Thyroid gland (tissue), 4 donors: Measurements from ENCODE around the gene SFRP4. TPM values are rescaled to one million over a fixed set of nuclear protein-coding genes. Genes with fewer than 3 reads are reported as not detected.
"Not testable (repeated sequence)": the region's sequence is repeated elsewhere in the genome, so short reads cannot be mapped to it uniquely, and the experiment has no call there.

ENCODE experiments used
- DNase-seq, 2 donors: peaks; one replicate each; pipeline ENCODE4 v3.0.0-alpha.2; 2019
- H3K27ac ChIP-seq, 3 donors: fragments of 200-600 bp; sonication (generic); 1 replicate in 2 of 3; 2 replicates in 1 of 3; pipeline ENCODE4 v1.5.1; 2016 to 2019; ENCODE audit warnings: mild to moderate bottlenecking in 1 of 3, moderate library complexity in 1 of 3
- H3K27me3 ChIP-seq: fragments of 200-600 bp; sonication (generic); one replicate; pipeline ENCODE4 v1.5.1; 2019
- H3K36me3 ChIP-seq, 2 donors: fragments of 200-600 bp; sonication (generic); one replicate each; pipeline ENCODE4 v1.5.1; 2016 to 2019
- H3K4me1 ChIP-seq, 2 donors: fragments of 200-600 bp; sonication (generic); one replicate each; pipeline ENCODE4 v1.5.1; 2017 to 2019
- H3K4me3 ChIP-seq, 3 donors: fragments of 200-600 bp; sonication (generic); replicated peaks in 1 of 3; 1 replicate in 2 of 3; 2 replicates in 1 of 3; pipeline ENCODE4 v1.5.1; 2016; ENCODE audit warnings: mild to moderate bottlenecking in 1 of 3
- H3K9me3 ChIP-seq: fragments of 200-600 bp; sonication (generic); one replicate; pipeline ENCODE4 v1.5.1; 2017
- POLR2A ChIP-seq, 2 donors: fragments of 450-650 bp; IDR thresholded peaks; one replicate each; pipeline ENCODE4 v1.6.1; 2017; ENCODE audit warnings: antibody characterized with exemption in 2 of 2, mild to moderate bottlenecking in 2 of 2, moderate library complexity in 1 of 2
- WGBS, 2 donors: methylation state at CpG; one replicate each; pipeline ENCODE4 v1.1.5; 2017; 5-methylcytosine and 5-hydroxymethylcytosine counted together
- intact Hi-C: fragments of 100-400 bp; cut with DNase I; formaldehyde crosslinking; loops from one replicate; pipeline ENCODE4 v1.15.1; 2023
- total RNA-seq, 4 donors: library from RNA; depleted of rRNA; stranded (reverse); fragments of >200 nt; gene quantifications; one replicate each; pipeline ENCODE4 v1.2.3, GENCODE V29; 2016
- TF ChIP-seq, protein P1 (sequence below), 6 experiments: fragments of 200-600 bp in 3 of 6; fragments of 450-650 bp in 3 of 6; sonication (generic) in 3 of 6; IDR thresholded peaks; one replicate each; pipeline ENCODE4 v1.5.1; 2016 to 2019; ENCODE audit warnings: antibody characterized with exemption in 6 of 6, mild to moderate bottlenecking in 2 of 6, inconsistent platforms in 1 of 6, moderate library complexity in 1 of 6

Gene SFRP4
- total RNA-seq, 4 donors from 2014 or later: 1.8 to 21.8 (median 9.7) TPM

DNA sequence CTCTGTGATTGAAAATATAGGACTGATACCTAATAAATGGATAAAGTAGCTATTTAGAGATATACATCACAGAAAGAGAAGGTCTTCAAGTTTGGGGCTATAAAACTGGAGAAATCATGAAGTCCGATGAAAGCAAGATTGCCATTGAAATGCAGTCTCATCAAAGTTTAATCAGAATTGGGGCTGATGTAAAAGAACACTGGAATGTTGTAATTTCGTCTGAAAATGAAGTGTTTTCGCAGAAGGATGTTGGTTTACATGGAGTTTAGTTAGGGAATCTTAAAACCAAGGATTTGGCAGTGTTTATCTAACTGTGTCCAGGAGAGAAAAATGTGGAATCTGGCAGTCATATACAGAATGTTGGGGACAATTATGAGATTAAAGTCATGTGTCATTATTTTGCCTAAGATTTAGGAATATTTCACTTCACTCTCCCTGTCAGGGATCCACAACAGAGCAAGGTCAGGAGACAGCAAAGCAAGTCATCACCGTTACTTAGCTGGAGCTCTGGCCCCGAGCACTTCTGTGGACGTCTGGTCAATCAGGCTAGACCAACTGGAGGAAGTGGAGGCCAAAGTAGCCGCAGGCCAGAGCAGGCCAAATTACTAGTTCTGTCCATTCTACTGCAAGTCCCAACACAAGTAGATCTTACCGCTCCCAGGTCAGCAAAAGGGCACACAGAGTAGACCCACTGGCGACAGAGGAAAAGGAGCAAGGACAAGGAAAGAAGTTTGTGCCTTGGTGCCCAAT lies 40.8 kb upstream of the SFRP4 start:
- Histone ChIP-seq H3K27me3 (no peaks in the 10 kb centered on the region), H3K9me3 (no peaks in the 10 kb centered on the region), H3K4me3 (no peak overlapping the region), H3K27ac (no peak overlapping the region), H3K36me3 (no peaks in the 10 kb centered on the region), H3K4me1 (no peaks in the 10 kb centered on the region)
- no peak for TF ChIP-seq POLR2A (IDR thresholded peaks at IDR 0.05)
- TF ChIP-seq, protein P1, sequence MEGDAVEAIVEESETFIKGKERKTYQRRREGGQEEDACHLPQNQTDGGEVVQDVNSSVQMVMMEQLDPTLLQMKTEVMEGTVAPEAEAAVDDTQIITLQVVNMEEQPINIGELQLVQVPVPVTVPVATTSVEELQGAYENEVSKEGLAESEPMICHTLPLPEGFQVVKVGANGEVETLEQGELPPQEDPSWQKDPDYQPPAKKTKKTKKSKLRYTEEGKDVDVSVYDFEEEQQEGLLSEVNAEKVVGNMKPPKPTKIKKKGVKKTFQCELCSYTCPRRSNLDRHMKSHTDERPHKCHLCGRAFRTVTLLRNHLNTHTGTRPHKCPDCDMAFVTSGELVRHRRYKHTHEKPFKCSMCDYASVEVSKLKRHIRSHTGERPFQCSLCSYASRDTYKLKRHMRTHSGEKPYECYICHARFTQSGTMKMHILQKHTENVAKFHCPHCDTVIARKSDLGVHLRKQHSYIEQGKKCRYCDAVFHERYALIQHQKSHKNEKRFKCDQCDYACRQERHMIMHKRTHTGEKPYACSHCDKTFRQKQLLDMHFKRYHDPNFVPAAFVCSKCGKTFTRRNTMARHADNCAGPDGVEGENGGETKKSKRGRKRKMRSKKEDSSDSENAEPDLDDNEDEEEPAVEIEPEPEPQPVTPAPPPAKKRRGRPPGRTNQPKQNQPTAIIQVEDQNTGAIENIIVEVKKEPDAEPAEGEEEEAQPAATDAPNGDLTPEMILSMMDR (IDR thresholded peaks at IDR 0.05): no peak
- intact Hi-C loops: no loop called here
- 88 to 93% methylated on average over 9 of the region's 9 CpGs for WGBS, 2 donors
- DNase-seq: no peak

DNA sequence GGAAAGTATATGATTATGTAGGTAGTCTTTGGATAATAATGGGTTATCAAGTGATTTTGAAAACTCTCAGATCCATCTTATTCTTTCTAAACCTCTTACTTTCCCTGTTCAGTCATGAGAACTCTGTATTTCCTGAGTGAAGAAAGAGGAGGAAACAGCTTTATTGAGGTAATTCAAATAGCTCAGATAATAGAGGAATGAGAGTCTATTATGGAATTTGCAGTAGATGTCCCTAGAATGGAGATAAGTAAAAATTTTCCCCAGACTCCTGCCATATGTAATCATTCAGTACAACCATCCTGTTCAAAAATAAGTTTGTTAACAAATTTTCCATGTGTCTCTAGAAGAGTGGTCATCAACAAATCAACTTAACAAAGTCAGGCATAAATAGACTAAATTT lies 40.2 kb upstream of the SFRP4 start:
- Histone ChIP-seq H3K4me1 (no peaks in the 10 kb centered on the region), H3K9me3 (no peaks in the 10 kb centered on the region), H3K27ac (no peak overlapping the region), H3K27me3 (no peaks in the 10 kb centered on the region), H3K4me3 (no peak overlapping the region), H3K36me3 (no peaks in the 10 kb centered on the region)
- no peak for DNase-seq
- TF ChIP-seq, protein P1 (IDR thresholded peaks at IDR 0.05): no peak
- no peak for TF ChIP-seq POLR2A (IDR thresholded peaks at IDR 0.05)
- intact Hi-C loops: no loop called here

DNA sequence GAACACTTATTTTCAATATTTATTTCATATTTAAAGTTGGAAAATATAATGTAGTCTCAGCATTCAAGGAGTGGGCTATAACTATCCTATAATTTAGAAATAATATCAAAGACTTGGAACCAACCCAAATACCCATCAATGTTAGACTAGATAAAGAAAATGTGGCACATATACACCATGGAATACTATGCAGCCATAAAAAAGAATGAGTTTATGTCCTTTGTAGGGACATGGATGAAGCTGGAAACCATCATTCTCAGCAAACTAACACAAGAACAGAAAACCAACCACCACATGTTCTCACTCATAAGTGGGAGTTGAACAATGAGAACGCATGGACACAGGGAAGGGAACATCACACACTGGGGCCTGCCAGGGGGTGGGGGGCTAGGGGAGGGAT lies 37.6 kb upstream of the SFRP4 start:
- WGBS, 2 donors: 95 to 96% methylated on average over 1 of the region's 1 CpG
- H3K4me3 ChIP-seq, H3K36me3 ChIP-seq, DNase-seq, H3K27me3 ChIP-seq, intact Hi-C loops, H3K4me1 ChIP-seq, H3K27ac ChIP-seq, H3K9me3 ChIP-seq: not testable (repeated sequence)

DNA sequence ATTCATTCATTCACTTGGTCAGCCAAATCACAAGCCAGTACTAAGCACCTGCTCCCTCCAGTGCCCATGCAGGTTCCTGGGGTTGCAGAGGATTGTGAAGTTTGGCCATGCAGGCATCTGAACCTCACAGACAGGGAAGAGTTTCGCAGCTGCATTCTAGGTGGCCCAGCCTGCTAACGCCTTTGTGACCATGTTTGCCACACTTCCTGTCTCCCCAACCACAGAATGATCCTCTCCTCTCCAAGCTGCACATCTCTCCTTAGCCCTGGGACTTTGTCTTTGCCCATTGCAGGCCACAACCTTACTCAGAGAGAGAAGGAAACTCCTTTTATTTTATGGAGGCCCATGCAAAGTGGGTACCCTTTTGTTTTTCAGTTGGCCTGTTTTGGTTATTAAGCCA lies 35.6 kb upstream of the SFRP4 start:
- Histone ChIP-seq H3K27ac (no peak overlapping the region), H3K4me1 (no peaks in the 10 kb centered on the region), H3K4me3 (no peak overlapping the region), H3K36me3 (peaks cover 0 to 8% of the 10 kb centered on the region in 2 donors), H3K9me3 (no peaks in the 10 kb centered on the region), H3K27me3 (no peaks in the 10 kb centered on the region)
- 74 to 95% methylated on average over 2 of the region's 2 CpGs for WGBS, 2 donors
- DNase-seq: no peak
- intact Hi-C loops: no loop called here
- TF ChIP-seq, protein P1 (IDR thresholded peaks at IDR 0.05): no peak
- no peak for TF ChIP-seq POLR2A (IDR thresholded peaks at IDR 0.05)

DNA sequence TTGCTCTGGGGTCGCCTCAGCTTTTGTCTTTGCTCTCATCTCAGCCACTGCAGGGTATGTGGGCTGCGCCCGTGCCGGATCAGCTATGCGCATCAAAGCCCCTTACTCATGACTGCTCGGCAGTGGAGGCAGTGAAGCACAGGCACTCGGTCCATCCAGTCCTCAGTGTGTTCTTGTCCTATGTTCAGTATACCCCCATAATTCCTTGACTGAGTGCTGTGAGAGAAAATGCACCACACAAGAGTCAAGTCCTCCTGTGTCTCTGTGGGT lies 31.3 kb upstream of the SFRP4 start:
- TF ChIP-seq, protein P1 (IDR thresholded peaks at IDR 0.05): no peak
- no peak for TF ChIP-seq POLR2A (IDR thresholded peaks at IDR 0.05)
- Histone ChIP-seq H3K36me3 (peaks cover 0 to 8% of the 10 kb centered on the region in 2 donors), H3K4me3 (no peak overlapping the region), H3K27me3 (no peaks in the 10 kb centered on the region), H3K9me3 (no peaks in the 10 kb centered on the region), H3K4me1 (peaks cover 5 to 10% of the 10 kb centered on the region in 2 donors), H3K27ac (no peak overlapping the region)
- 89 to 92% methylated on average over 7 of the region's 7 CpGs for WGBS, 2 donors
- DNase-seq: no peak
- intact Hi-C loops: no loop called here
